HG03064 (cell line): ENCODE data around the gene BICD1.
"Not testable (repeated sequence)": the region's sequence is repeated elsewhere in the genome, so short reads cannot be mapped to it uniquely, and the experiment has no call there.

Experiments used
- ATAC-seq: cut with Tn5 transposase; IDR thresholded peaks from one replicate; pipeline ENCODE4 v1.9.1; 2021; ENCODE audit warnings: low read depth; ENCODE audit not compliant: unreplicated experiment

Gene BICD1

DNA sequence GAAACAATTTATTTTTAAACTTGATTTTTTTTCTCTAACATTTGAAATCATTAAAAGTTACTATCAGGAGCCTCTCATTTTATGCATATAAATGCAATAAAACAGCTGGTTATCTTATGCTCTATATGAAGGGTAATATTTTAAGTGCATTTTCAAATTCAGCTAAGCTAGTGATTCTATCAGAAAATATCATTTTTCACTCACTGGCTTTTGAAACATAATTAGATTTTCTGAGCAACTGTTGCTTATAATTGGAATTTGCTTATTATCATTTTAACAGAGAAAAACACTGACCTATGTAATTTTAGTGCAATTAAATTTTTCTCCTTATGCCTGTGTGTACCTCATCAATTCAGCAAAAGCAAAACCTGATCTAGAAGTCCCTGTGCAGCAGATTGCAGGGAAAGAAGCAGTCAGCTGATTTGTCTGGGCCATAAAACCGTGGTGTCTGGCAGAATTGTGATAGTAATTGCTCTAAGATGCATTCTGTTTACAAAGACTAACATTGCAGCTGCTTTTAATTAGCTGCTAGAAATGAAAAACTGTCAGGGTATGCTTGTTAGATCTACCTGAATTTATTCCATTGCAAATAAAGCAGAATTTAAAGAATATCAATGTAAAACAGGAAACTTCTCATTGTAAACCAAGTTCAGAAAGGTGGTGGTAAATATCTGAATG, 75.0 kb downstream of the BICD1 start:
- ATAC-seq, result no peak

DNA sequence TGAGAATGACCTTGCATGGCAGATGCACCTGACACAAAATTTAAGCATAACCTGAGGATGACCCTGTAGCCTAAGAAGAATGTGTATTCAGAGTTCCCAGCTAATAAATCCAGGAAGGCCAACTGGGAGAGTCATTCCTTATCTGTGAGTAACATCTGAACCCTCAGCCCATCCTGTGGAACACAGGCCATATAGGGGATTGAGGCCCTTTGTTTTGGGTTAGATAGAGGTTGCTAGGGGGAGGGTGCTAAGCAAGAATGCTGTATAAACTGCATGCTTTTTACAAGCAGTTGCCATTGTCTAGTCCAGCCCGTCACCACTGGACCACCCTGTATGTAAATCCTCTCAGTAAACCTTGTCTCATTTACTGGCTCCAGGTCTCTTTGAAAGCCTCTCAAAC, 77.0 kb downstream of the BICD1 start:
- ATAC-seq, result no peak

DNA sequence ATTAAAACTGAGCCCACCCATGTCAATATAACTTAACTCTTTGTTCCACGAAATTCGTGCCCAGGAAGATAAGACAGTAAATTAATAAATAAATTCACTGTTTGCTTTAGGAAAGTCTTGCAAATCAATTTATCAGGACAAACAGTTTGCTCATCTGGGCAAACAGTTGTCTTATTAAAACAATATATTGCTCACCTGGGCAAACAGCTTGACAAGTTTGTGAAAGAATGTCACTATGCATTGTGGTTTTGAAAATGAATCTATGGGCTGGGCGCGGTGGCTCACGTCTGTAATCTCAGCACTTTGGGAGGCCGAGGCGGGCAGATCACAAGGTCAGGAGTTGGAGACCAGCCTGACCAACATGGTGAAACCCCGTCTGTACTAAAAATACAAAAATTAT, 80.5 kb downstream of the BICD1 start:
- not testable (repeated sequence) for ATAC-seq

DNA sequence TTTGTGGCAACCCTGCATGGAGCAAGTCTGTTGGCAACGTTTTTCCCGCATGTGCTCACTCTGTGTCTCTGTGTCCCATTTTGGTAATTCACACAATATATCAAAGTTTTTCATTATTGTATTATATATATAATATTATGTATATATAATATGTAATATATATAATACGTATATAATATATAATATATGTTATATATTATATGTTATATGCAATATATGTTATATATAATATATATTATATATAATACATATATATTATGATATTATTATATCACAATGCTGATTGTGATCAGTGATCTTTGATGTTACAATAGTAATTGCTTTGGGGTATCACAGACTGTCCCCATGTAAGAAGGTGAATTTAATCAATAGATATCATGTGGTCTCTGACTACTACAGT, 84.8 kb downstream of the BICD1 start:
- ATAC-seq, result no peak

DNA sequence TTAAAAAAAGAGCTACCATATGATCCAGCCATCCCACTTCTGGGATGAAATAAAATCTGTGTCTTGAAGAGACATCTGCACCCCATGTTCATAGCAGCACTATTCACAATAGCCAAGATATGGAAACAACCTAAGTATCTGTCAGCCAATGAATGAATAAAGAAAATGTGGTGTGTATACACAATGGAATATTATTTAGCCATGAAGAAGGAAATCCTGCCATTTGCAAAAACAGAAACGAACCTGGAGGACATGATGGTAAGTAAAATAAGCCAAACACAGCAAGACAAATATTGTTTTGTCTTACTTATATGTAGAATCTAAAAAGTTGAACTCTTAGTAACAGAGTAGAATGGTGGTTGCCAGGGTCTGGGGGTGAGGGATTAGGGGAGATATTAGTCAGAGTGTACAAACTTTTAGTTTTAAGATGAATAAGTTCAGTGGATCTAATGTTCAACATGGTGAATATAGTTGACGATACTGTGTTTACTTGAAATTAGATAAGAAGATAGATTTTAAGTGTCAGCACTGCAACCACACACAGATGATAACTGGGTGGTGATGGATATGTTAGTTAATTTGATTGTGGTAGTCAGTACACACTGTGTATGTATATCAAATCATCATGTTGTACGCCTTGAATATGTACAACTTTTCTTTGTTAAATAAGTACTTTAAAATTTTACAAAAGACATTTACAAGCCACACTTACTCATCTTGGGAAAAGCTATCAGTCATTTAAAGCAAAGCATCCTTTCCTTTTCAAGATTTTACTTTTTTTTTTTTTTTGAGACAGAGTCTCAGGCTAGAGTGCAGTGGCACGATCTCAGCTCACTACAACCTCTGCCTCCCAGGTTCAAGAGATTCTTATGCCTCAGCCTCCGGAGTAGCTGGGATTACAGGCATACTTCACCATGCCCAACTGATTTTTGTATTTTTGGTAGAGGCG, 89.9 kb downstream of the BICD1 start:
- ATAC-seq, result no peak

DNA sequence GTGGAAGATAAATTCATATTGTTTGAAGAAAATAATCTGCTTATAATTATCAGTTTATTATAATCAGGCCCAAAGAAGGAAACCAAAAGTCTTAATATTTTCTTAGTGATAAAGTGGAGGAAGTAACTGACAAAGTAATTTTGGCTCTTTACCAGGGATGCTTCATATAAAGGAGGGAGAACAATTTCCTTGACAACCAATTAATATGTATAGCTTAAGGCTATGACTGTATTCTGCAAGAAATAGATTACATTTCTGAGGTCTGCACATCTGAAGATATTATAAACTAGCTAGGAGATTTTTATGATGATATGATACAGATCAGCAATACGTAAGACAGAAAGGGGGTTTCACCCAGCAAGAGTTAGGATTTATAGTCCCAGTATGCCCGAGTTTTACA, 90.8 kb downstream of the BICD1 start:
- no peak for ATAC-seq

DNA sequence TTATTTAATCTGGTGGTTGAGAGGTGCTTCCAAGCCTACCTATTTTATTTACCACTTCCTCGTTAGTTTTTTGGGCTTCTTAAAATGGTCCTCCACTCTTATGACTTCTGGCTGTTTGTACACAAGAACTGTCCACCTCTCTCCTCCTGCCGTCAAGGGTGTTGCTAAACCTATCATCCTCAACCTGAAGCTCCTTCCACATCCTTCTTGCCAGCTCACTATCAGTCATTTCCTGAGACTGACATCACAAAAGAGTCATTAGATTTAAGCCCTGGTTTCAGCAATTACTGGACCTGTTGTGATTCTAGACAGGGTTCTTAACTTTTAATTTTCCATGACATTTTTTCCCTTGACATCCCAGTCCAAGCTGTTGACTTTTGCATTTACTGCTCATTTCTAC, 91.9 kb downstream of the BICD1 start:
- ATAC-seq, result no peak

DNA sequence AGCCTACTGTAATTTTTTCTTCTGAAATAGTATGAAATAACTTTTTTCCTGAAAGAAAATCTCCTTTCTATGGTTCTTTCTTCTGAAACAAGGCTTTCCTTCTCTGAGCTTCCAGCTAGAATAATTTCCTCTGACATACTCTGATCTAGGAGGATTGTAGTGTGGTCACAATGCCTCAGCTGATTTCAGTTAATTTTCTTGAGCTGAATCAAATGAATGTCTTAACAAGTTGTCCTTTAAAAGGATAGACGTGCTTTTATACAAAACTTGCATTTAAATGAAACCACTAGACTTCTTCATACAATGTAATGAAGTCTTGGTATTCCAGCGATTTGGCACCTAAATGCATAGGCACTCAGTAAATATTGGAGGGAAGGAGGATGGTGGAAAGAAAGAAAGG, 94.4 kb downstream of the BICD1 start:
- ATAC-seq, result no peak

DNA sequence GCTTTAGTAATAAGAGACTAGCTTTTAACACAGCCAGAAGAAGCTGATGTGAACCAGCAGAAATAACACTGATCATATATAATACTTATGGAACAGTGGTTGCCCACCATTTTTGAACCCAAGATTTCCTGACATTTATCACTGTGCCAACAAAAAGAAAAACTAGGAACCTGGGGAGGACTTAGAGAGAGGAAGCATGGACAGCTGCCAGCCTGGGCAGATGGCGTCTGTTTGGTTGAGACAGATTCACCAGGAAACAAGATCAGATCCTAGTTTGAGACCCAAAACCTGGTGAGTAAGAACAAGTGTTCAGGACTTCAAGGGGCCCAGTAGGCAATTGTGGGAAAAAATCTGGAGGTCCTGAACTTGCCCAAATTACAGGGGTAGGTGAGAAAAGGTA, 95.3 kb downstream of the BICD1 start:
- no peak for ATAC-seq

DNA sequence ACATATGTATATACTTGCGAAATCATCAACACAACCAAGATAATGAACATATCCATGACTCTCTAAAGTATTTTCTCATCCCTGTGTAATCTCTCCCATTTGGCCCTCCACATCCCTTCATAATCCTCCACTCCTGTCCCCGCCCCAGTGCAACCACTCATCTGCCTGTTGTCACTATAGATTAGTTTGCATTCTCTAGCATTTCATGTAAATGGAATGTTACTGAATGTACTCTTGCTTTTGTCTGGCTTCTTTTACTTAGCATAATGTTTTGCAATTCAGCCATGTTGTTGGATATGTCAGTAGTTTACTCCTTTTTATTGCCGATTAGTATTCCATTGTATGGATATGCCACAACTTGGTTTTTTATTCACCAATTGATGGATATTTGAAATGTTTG, 99.1 kb downstream of the BICD1 start:
- ATAC-seq, result no peak

DNA sequence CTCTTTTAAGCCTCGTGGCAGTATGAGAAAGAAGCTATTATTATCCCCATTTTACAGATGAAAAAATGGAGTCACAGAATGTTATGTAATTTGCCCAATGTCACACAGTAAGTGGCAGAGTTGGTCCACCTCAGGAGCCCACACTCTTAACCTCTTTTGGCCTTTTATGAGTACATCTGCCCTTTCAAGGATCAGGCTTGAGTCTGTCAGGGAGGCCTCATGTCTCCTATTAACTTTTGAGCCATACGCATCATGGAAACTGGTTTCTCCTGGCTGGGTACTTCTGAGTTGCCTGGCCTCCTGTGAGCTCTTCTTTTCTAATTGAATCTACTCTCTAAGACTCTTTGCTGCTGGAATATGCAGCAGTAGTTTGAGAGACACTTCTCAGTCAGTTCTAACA, 101.7 kb downstream of the BICD1 start:
- ATAC-seq, result no peak

DNA sequence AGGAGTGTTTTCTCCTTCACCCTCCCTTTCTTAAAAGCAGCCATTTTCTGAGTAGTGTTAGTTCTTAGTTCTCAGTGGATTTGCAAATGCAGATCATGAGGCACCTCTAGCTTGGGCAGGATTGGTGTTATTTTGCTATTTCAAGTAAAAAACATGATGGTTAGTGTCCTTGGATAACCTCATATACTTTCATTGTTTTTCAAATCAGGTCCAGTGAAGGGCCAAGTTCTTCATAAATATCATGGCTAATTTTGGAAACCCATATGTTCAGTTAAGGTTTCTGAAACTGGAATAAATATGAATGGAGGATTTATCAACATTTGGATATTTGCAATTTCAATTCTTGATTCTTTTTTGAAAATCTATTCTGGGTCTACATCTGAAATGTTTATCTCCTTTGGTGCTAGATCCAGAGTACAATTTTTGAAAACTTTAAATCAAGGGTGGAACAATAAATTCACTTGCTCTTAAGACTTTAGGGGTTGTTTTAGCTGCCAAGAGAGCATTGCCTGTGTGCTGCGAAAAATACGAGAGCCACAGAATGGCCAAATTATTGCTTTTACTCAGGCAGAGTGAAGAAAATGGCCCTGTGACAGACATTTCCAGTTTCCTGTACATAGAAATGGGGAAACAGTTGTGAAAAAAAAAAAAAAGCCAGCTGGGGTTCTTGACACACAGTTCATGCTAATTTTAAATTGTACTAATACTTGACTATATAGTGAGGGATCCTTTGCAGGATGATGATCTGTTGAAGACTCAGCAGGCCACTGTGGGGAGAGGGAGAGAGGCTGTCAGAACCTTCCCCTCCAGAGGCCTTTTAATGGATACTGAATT, 104.6 kb downstream of the BICD1 start:
- no peak for ATAC-seq

DNA sequence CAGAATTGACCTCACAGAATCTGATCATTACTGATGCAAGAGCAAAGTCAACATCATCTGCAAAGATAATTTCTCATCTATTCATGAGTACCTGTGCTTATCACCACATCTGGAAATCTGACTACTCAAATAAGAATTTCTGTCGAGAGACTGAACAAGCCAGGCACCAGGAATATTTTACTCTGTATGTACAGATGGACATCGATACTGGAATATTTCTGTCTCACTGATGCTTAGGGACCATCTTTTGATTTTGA, 105.2 kb downstream of the BICD1 start:
- no peak for ATAC-seq

DNA sequence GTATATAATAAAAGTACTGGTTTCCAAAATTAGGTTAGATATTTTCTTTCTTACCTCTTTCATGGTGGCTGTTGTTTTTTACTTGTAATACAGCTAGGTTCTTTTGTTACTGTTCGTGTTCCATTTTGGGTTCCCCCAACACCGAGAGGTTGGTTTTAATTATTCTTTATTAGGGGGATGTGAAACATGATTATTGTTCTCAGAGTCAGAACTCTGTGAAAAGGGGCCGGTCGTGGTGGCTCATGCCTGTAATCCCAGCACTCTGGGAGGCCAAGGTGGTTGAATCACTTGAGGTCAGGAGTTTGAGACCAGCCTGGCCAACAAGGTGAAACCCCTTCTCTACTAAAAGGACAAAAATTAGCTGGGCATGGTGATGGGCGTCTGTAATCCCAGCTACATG, 108.1 kb downstream of the BICD1 start:
- no peak for ATAC-seq

DNA sequence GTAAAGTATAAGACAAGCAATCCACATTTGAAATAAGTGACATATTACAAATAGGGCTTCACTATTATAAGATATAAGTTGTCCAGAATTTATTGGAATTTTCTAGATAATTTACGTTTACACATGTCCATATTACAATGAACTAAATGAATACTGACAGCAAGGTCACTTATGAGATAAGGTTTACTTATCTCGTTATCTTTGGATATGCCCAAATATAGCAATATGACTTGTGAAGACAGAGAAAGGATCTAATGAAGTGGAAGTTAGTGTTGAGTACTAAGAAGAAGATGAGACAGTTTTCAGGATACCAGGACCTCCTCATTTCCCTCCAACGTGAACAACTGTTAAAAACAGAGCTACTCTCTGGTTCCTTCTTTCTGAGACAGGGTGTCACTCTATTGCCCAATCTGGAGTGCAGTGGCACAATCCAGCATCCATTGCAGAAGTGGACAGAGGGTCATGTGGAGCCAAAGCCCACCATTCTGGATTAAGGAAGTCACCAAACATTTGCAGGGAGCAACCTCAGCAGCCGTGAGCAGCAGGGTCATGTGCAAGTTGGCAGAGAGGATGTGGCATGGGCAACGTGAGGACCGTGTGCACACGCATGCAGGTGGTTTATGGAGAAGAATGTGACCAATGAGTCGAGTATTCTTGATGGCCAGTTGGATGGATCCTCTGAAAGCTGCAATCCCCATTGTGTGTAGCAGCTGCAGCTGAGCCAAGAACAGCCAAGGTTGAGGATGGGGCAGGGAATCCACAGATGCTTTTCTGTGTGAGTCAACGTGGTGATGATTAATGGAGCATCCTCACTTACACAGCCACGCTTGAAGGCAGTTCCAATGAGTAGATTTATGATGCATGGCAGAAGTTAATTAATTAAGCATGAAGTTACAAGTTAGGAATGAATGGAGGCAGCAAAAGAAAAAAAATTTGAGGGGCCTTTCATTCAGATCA, 111.0 kb downstream of the BICD1 start:
- no peak for ATAC-seq

DNA sequence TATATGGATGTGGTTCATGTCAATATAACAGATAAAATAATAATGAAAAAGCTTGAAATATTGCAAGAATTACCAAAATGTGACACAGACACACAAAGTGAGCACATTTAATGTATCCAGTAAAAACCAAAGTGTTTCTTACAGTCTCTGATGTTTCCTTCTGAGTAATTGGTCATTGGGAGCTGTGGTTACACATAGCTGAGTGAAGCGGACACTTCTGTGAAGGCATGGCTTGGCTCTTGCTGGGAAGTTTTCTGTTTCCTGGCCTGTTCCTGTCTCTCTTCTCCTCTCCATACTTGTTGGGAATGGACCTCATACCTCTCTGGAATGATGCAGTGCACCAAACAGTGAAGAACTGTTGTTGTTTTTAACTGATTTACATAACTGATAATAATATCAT, 117.3 kb downstream of the BICD1 start:
- ATAC-seq, result no peak

DNA sequence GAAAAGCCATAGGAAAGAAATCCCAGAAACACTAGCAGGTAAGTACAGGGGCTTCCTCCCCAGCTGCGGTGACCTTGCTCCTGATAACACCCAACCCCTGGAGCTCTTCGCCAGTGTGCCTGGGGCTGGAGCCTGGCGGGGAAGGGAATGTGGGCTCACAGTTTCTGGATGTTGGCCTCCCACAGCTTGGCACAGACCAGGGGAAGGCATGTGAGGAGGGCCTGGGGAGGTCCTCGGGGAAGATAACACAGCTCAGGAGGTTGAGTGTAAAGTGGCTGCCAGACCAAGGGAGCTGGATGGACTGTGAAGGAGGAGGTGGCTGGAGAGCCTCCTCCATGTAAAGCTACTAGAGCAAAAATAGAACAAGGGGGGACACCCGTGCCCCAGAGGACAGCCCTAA, 120.1 kb downstream of the BICD1 start:
- ATAC-seq, result no peak

DNA sequence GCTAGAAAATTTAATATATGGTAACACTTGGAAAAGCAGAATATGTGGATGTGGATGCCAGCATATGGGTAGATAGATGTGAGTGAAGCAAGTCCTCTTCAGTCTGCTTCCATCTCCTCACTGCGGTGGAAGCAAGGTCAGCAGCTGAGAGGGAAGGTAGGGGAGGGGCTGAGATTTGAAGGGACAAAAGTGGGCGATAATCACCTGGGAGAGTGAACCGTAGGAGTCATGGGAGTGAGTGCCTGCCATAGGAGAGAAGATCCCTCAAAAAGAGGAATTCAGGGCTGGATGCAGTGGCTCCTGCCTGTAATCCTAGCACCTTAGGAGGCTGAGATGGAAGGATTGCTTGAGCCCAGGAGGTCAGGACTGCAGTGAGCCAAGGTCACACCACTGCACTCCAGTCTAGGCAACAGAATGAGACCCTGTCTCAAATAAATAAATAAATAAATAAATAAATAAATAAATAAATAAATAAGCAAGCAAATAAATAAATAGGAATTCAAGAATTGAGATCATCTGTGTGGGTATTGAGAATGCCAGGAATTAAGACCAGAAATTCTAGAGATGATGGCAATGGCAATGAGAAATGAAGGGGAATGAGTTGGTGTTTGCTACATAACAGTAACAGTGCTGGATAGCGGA, 123.4 kb downstream of the BICD1 start:
- no peak for ATAC-seq

DNA sequence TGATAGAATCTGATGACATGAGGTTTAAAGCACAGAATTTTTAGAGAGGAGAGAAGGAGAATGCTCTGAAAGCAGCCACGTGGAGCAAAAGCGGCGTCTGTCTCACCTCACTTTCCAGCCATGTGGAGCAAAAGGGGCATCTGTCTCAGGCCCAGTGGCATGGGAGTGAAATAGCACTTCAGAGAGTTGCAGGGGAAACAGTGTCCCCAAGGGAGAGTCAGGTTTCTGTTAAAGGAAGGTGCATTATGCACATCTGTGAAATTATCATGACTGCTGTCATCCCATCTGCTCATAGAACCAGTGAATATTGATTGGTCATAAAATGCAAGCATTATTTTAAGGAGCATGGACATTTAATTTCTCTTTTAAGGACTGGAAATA, 124.0 kb downstream of the BICD1 start:
- no peak for ATAC-seq

DNA sequence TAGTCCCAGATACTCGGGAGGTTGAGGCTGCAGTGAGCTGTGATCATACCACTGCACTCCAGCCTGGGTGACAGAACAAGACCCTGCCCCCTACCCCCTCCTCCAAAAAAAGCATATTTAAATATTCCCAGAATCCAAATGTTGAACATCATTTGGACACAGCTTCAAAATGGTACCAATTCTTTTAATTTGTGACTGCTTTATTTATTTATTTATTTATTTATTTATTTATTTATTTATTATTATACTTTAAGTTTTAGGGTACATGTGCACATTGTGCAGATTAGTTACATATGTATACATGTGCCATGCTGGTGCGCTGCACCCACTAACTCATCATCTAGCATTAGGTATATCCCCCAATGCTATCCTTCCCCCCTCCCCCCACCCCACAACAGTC, 124.7 kb downstream of the BICD1 start:
- ATAC-seq, result not testable (repeated sequence)
